Karpas-422 (cell line): ENCODE data around the gene DHRS7B. TPM values are rescaled to one million over a fixed set of nuclear protein-coding genes. Genes with fewer than 3 reads are reported as not detected.

Source experiments
- DNase-seq: peaks from one replicate; pipeline ENCODE4 v3.0.0-alpha.2; 2015
- H2AFZ ChIP-seq: fragments of 200-600 bp; sonication (generic); 2 replicates; pipeline ENCODE4 v1.6.1; 2014; ENCODE audit warnings: antibody characterized with exemption, low read length, mixed read lengths
- H3K27ac ChIP-seq: fragments of 200-600 bp; sonication (generic); 2 replicates; pipeline ENCODE4 v1.5.1; 2014; ENCODE audit warnings: mild to moderate bottlenecking, low read length, moderate library complexity
- H3K27me3 ChIP-seq: fragments of 200-600 bp; sonication (generic); 2 replicates; pipeline ENCODE4 v1.6.1; 2014; ENCODE audit warnings: low read length, mixed read lengths
- H3K36me3 ChIP-seq: fragments of 200-600 bp; sonication (generic); 2 replicates; pipeline ENCODE4 v1.6.1; 2014; ENCODE audit warnings: low read length, mixed read lengths; ENCODE audit not compliant: insufficient read depth
- H3K4me1 ChIP-seq: fragments of 200-600 bp; sonication (generic); 2 replicates; pipeline ENCODE4 v1.6.1; 2014; ENCODE audit warnings: mild to moderate bottlenecking, low read length, mixed read lengths
- H3K4me2 ChIP-seq: fragments of 200-600 bp; sonication (generic); 2 replicates; pipeline ENCODE4 v1.6.1; 2014; ENCODE audit warnings: low read length, low read depth, mild to moderate bottlenecking; ENCODE audit not compliant: poor library complexity, severe bottlenecking
- H3K4me3 ChIP-seq: fragments of 200-600 bp; sonication (generic); 2 replicates; pipeline ENCODE4 v1.5.1; 2014; ENCODE audit warnings: mild to moderate bottlenecking, antibody characterized with exemption, low read length, mixed read lengths
- H3K79me2 ChIP-seq: fragments of 200-600 bp; sonication (generic); 2 replicates; pipeline ENCODE4 v1.6.1; 2014; ENCODE audit warnings: mild to moderate bottlenecking, low read length, mixed read lengths
- H3K9ac ChIP-seq: fragments of 200-600 bp; sonication (generic); 2 replicates; pipeline ENCODE4 v1.6.0; 2014; ENCODE audit warnings: low read length
- H3K9me2 ChIP-seq: fragments of 200-600 bp; sonication (generic), shearing (Covaris generic); replicated peaks from 2 replicates; pipeline ENCODE4 v1.6.0; 2014; ENCODE audit warnings: mild to moderate bottlenecking, low read length, moderate library complexity; ENCODE audit not compliant: insufficient read depth
- H3K9me3 ChIP-seq: fragments of 300-700, 200-600 bp; sonication (generic); 2 replicates; pipeline ENCODE4 v1.6.1; 2014; ENCODE audit warnings: low read length, mixed read lengths
- H4K20me1 ChIP-seq: fragments of 200-600 bp; sonication (generic); 2 replicates; pipeline ENCODE4 v1.6.1; 2014; ENCODE audit warnings: mild to moderate bottlenecking, antibody characterized with exemption, low read length, low read depth; ENCODE audit not compliant: insufficient read depth
- total RNA-seq: library from RNA; depleted of rRNA; stranded (reverse); fragments of >200 nt; shearing (Covaris generic); gene quantifications from 2 replicates; pipeline ENCODE4 v1.2.3, GENCODE V29; 2014; ENCODE audit warnings: low replicate concordance

DHRS7B gene
- total RNA-seq, 1 experiment from 2014 or later = 2.2 TPM

DNA sequence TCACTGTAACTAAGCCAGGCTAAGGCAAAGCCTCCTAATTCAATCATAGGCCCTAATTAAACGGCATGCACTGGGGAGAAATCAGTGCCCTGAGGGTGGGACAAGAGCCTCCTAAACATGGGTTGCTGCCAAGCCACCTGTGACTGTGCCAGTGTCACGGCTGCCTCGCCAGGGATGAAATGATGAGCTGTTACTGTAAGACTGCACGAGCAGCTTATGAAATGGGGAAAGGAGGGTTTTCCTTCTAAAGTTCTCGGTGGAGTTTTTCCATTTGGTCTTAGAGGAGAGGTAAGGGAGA is 74.5 kb downstream of the DHRS7B start:
- Histone ChIP-seq H3K9me2 (no peaks in the 10 kb centered on the region), H3K4me3 (no peak overlapping the region), H3K36me3 (peaks cover 8% of the 10 kb centered on the region; the same call in 1 of the 2 replicates), H3K4me1 (no peaks in the 10 kb centered on the region), H3K27ac (no peak overlapping the region), H3K9ac (no peak overlapping the region), H3K4me2 (no peak overlapping the region), H3K79me2 (peaks cover 75% of the 10 kb centered on the region), H2AFZ (no peak overlapping the region), H4K20me1 (peaks cover 46% of the 10 kb centered on the region; the same call in 1 of the 2 replicates), H3K27me3 (no peaks in the 10 kb centered on the region), H3K9me3 (no peaks in the 10 kb centered on the region)
- no peak for DNase-seq

DNA sequence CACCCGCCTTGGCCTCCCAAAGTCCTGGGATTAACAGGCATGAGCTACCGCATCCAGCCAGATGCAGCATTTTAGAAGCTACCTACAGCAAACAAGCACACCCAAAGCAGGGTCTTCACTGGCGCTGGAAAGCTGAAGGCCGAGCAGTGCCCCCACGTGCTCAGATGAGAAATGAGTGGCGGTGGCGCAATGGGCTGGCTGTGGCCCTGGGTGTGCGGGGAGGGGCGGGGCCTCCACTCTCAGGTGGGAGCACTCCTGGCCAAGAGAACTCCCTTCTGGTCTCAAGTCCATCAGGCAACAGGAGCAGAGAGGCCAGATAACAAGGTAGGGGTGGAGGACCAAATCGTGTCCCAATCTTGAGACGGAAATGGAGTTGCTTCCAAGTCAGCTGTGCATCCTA is 75.1 kb downstream of the DHRS7B start:
- no peak for DNase-seq
- Histone ChIP-seq H2AFZ (no peak overlapping the region), H3K27me3 (no peaks in the 10 kb centered on the region), H3K9me2 (no peaks in the 10 kb centered on the region), H3K4me2 (no peak overlapping the region), H3K9me3 (no peaks in the 10 kb centered on the region), H3K36me3 (peaks cover 8% of the 10 kb centered on the region; the same call in 1 of the 2 replicates), H3K79me2 (peaks cover 81% of the 10 kb centered on the region), H3K4me1 (no peaks in the 10 kb centered on the region), H3K4me3 (no peak overlapping the region), H4K20me1 (peaks cover 46% of the 10 kb centered on the region; the same call in 1 of the 2 replicates), H3K9ac (no peak overlapping the region), H3K27ac (no peak overlapping the region)

DNA sequence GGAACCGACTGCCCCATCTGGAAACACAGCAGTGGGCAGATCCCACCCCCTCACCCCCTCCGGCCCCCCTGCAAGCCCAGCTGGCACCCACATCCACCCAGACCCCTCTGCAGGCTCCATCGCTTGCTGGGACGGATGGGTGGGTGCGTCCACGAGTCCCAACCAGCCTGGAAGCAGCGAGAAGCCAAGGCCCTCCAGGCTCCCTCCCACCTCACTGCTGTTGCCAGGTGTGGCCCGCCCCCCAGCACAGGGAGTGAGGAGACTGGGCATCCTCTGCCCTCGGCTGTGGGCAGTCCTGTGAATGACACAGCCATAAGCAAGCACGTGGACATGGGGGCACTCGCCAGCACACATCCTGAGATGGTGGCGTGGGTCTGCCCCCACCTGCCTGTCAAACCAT is 75.7 kb downstream of the DHRS7B start:
- no peak overlapping the region for H3K9ac ChIP-seq
- no peak overlapping the region for H2AFZ ChIP-seq
- no peak overlapping the region for H3K27ac ChIP-seq
- H3K4me3 ChIP-seq = no peak overlapping the region
- peaks cover 88% of the 10 kb centered on the region for H3K79me2 ChIP-seq
- no peak overlapping the region for H3K4me2 ChIP-seq
- no peaks in the 10 kb centered on the region for H3K4me1 ChIP-seq
- H3K9me2 ChIP-seq = no peaks in the 10 kb centered on the region
- DNase-seq = no peak
- H3K27me3 ChIP-seq = no peaks in the 10 kb centered on the region
- H3K36me3 ChIP-seq = peaks cover 8% of the 10 kb centered on the region; the same call in 1 of the 2 replicates
- peaks cover 46% of the 10 kb centered on the region; the same call in 1 of the 2 replicates for H4K20me1 ChIP-seq
- H3K9me3 ChIP-seq = no peaks in the 10 kb centered on the region

DNA sequence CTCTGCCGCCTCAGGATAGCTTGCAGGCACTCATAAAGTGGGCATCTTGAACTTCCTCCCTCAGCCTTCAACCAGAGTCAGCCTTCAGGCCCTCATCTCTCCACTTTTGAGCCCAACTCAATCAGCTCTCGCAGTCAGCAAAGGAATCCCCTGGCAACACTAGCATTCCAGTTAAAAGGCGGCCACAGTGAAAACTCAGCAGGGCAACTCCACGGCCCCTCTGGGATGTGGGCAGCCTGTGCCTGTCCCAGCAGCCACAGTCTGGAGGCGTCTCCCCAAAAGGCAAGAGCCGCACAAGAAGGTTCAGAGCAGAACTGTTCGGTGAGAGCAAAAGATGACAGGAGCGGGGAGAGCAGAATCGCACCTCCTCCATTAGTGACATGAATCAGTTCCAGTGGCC is 78.2 kb downstream of the DHRS7B start:
- H4K20me1 ChIP-seq = peaks cover 47% of the 10 kb centered on the region; the same call in 1 of the 2 replicates
- no peaks in the 10 kb centered on the region for H3K9me2 ChIP-seq
- no peak for DNase-seq

DNA sequence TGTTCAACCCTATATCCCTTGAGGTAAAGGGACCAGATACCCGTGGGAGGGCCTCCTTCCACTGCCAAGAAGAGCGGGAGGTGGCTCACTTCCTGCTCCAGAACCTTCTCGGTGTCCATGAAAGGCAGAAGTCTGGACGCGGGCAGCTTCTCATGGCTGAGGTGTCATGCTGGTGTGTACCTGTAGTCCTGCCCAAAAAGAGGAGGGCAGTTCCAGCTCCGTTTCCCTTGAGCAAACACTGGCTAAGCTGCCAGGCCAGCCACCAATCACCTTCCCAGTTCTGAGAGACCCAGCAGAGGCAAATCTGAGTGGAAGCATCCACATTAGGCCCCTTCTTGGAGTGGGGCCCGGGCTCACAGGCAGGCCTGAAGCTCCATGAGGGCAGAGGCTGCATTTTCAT is 81.6 kb downstream of the DHRS7B start:
- Histone ChIP-seq H3K79me2 (peaks cover 93% of the 10 kb centered on the region), H3K27me3 (no peaks in the 10 kb centered on the region), H3K9me2 (no peaks in the 10 kb centered on the region), H3K4me2 (no peak overlapping the region), H3K36me3 (peaks cover 15% of the 10 kb centered on the region; the same call in 1 of the 2 replicates), H3K4me3 (no peak overlapping the region), H3K27ac (no peak overlapping the region), H4K20me1 (peaks cover 55% of the 10 kb centered on the region; the same call in 1 of the 2 replicates), H3K9ac (no peak overlapping the region), H3K4me1 (peaks cover 16% of the 10 kb centered on the region), H3K9me3 (no peaks in the 10 kb centered on the region), H2AFZ (no peak overlapping the region)
- DNase-seq = no peak

More for the DNA sequence above, 78.2 kb downstream of the DHRS7B start:
- no peaks in the 10 kb centered on the region for H3K4me1 ChIP-seq
- H3K79me2 ChIP-seq = peaks cover 92% of the 10 kb centered on the region
- peaks cover 2% of the 10 kb centered on the region; the same call in 1 of the 2 replicates for H3K36me3 ChIP-seq
- no peak overlapping the region for H2AFZ ChIP-seq
- H3K9me3 ChIP-seq = no peaks in the 10 kb centered on the region
- H3K4me3 ChIP-seq = no peak overlapping the region
- no peak overlapping the region for H3K9ac ChIP-seq
- H3K27me3 ChIP-seq = no peaks in the 10 kb centered on the region
- H3K27ac ChIP-seq = no peak overlapping the region
- H3K4me2 ChIP-seq = no peak overlapping the region

DNA sequence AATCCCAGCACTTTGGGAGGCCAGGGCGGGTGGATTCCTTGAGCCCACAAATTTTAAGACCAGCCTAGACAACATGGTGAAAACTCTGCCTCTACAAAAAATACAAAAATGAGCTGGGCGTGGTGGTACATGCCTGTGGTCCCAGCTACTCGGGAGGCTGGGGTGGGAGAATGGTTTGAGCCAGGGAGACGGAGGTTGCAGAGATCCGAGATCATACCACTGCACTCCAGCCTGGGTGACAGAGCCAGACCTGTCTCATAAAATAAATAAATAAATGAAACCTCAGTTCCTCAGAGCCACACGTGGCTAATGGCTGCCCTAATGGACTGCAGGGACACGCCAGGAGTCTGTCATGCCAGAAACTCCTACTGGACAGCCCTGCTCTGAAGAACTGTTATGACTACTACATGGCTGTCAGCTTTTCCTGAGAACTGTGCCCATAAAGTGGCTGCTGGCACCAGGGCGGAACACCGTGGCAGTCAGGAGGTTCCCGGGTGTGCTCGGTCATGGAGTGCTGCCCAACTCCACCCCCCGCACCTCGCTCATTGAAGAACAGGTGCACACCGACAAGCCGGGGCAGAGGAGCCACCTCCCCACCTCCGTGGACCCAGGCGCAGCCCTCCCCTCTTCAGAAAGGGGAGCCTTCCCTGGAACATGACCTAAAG is 82.9 kb downstream of the DHRS7B start:
- DNase-seq = no peak
- peaks cover 16% of the 10 kb centered on the region for H3K4me1 ChIP-seq
- H3K36me3 ChIP-seq = peaks cover 15% of the 10 kb centered on the region; the same call in 1 of the 2 replicates
- H2AFZ ChIP-seq = no peak overlapping the region
- no peak overlapping the region for H3K4me3 ChIP-seq
- peaks cover 91% of the 10 kb centered on the region for H3K79me2 ChIP-seq
- H3K27ac ChIP-seq = no peak overlapping the region
- H3K9ac ChIP-seq = no peak overlapping the region
- no peaks in the 10 kb centered on the region for H3K9me3 ChIP-seq
- peaks cover 51% of the 10 kb centered on the region; the same call in 1 of the 2 replicates for H4K20me1 ChIP-seq
- no peak overlapping the region for H3K4me2 ChIP-seq
- H3K9me2 ChIP-seq = no peaks in the 10 kb centered on the region
- H3K27me3 ChIP-seq = no peaks in the 10 kb centered on the region

DNA sequence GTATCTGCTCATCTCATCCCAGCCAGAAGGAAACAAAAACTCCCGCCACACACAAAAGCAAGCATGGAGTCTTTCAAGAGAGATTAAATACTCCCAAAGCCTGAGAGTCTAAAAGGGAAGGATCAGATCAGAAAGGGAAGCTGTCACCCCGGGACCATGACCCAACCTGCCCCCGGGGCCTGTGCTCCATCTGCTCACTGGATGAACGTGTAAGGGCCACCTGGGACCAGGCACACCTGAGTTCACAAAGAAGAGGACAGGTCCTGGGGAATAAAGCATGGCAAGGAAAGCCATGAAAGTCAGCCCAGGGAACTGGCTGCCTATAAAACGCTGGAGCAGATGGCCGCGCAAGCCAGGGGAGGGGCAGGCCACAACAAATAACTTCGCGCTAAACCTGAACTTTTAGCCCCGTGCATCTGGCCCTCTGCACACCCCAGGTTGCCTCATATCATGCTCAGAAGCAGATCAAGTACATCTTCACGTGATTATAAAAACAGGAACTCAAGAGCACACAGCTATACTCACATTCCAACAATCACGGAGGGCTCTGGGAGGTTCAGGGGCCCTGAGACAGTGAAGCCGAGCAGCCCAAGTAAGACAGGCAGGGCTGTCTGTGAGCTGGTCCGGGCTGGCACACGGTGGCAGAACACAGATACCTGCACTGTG is 83.8 kb downstream of the DHRS7B start:
- Histone ChIP-seq H3K4me2 (no peak overlapping the region), H3K27ac (no peak overlapping the region), H3K4me1 (peaks cover 23% of the 10 kb centered on the region), H3K36me3 (peaks cover 15% of the 10 kb centered on the region; the same call in 1 of the 2 replicates), H3K9ac (no peak overlapping the region), H3K9me2 (no peaks in the 10 kb centered on the region), H3K79me2 (peaks cover 91% of the 10 kb centered on the region), H3K27me3 (no peaks in the 10 kb centered on the region), H3K4me3 (no peak overlapping the region), H2AFZ (no peak overlapping the region), H4K20me1 (peaks cover 43% of the 10 kb centered on the region; the same call in 1 of the 2 replicates), H3K9me3 (no peaks in the 10 kb centered on the region)
- DNase-seq = no peak

DNA sequence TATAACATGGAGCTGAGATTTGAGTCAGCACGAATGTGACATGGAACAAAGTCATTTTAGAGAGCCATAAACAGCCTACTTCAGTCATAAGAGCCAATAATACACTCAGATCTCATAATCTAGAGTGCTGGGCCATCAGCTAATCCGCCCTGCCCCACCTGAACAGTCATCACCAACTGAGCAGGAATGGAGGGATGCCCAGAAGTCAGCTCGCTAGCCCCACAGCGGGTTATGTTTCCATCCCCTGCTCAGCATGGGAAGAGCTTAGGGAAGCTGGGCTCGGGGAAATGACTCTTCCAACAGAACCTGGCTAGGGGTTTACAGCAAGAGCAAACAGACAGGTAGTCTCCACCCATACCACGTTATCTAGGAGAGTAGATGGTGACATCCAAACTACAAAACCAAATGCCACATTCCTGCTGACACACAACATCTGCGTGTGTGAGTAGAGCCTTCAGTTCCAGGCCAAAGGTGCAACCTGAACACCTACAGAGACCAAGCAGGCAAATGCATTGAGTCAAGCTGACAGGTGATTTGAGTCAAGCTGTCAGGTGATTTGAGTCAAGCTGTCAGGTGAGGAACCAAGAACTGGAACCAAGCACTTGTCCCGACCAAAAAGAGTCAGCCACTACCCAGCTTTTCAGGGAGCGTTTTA is 85.2 kb downstream of the DHRS7B start:
- peaks cover 40% of the 10 kb centered on the region; the same call in 1 of the 2 replicates for H4K20me1 ChIP-seq
- H3K79me2 ChIP-seq = peaks cover 91% of the 10 kb centered on the region
- no peak for DNase-seq
- peak overlapping the region; percentile 96 for H3K9ac ChIP-seq
- no peaks in the 10 kb centered on the region for H3K9me2 ChIP-seq
- H3K4me2 ChIP-seq = peak overlapping the region; percentile 83
- no peak overlapping the region for H2AFZ ChIP-seq
- no peak overlapping the region for H3K27ac ChIP-seq
- no peaks in the 10 kb centered on the region for H3K27me3 ChIP-seq
- H3K4me3 ChIP-seq = peak overlapping the region; percentile 79; the same call in 1 of the 2 replicates
- peaks cover 18% of the 10 kb centered on the region; the same call in 1 of the 2 replicates for H3K36me3 ChIP-seq
- H3K4me1 ChIP-seq = peaks cover 29% of the 10 kb centered on the region
- H3K9me3 ChIP-seq = no peaks in the 10 kb centered on the region
